ENCODE results near the gene COL8A2. TPM values are rescaled to one million over a fixed set of nuclear protein-coding genes. Genes with fewer than 3 reads are reported as not detected.
A peak's percentile ranks its signal among the peaks of the same experiment; 100 is the strongest.

The COL8A2 gene
- total RNA-seq, 1 donor from 2014 or later = 18.1 TPM

- Mint-ChIP-seq H3K27me3 (ENCODE audit: low read depth) (peaks cover 2% of the 10 kb centered on the region), H3K9me3 (ENCODE audit: low read depth) (no peaks in the 10 kb centered on the region), H3K27ac (ENCODE audit: unreplicated experiment) (no peak overlapping the region), H3K4me1 (ENCODE audit: low read depth) (peaks cover 45% of the 10 kb centered on the region), H3K4me3 (ENCODE audit: unreplicated experiment) (peak overlapping the region; percentile 69), H3K36me3 (ENCODE audit: low read depth) (no peaks in the 10 kb centered on the region)
- no peak for TF ChIP-seq CTCF (IDR thresholded peaks at IDR 0.05)
- DNase-seq (ENCODE audit: low spot score) = no peak
Observed at GRCh38 chr1:36124404-36125128, 456 bp downstream of the COL8A2 start.

- DNase-seq (ENCODE audit: low spot score) = no peak
- H3K27ac Mint-ChIP-seq (ENCODE audit: unreplicated experiment) = peak overlapping the region; percentile 46
- H3K9me3 Mint-ChIP-seq (ENCODE audit: low read depth) = no peaks in the 10 kb centered on the region
- TF ChIP-seq CTCF (IDR thresholded peaks at IDR 0.05) = no peak
- no peaks in the 10 kb centered on the region for H3K36me3 Mint-ChIP-seq (ENCODE audit: low read depth)
- H3K4me1 Mint-ChIP-seq (ENCODE audit: low read depth) = peaks cover 51% of the 10 kb centered on the region
- peaks cover 2% of the 10 kb centered on the region for H3K27me3 Mint-ChIP-seq (ENCODE audit: low read depth)
- peak overlapping the region; percentile 4 for H3K4me3 Mint-ChIP-seq (ENCODE audit: unreplicated experiment)
Observed at GRCh38 chr1:36123356-36123755, 1.7 kb downstream of the COL8A2 start.

GRCh38 chr1:36122062-36123030, 2.7 kb downstream of the COL8A2 start:
- peaks cover 2% of the 10 kb centered on the region for H3K27me3 Mint-ChIP-seq (ENCODE audit: low read depth)
- no peak for DNase-seq (ENCODE audit: low spot score)
- H3K27ac Mint-ChIP-seq (ENCODE audit: unreplicated experiment) = peak overlapping the region; percentile 25
- no peak for TF ChIP-seq CTCF (IDR thresholded peaks at IDR 0.05)
- H3K36me3 Mint-ChIP-seq (ENCODE audit: low read depth) = no peaks in the 10 kb centered on the region
- H3K4me3 Mint-ChIP-seq (ENCODE audit: unreplicated experiment) = no peak overlapping the region
- peaks cover 47% of the 10 kb centered on the region for H3K4me1 Mint-ChIP-seq (ENCODE audit: low read depth)
- H3K9me3 Mint-ChIP-seq (ENCODE audit: low read depth) = no peaks in the 10 kb centered on the region

GRCh38 chr1:36119456-36119855, 5.6 kb downstream of the COL8A2 start:
- H3K4me1 Mint-ChIP-seq (ENCODE audit: low read depth) = peaks cover 55% of the 10 kb centered on the region
- H3K27ac Mint-ChIP-seq (ENCODE audit: unreplicated experiment) = peak overlapping the region; percentile 67
- H3K9me3 Mint-ChIP-seq (ENCODE audit: low read depth) = no peaks in the 10 kb centered on the region
- no peak for TF ChIP-seq CTCF (IDR thresholded peaks at IDR 0.05)
- H3K27me3 Mint-ChIP-seq (ENCODE audit: low read depth) = peaks cover 1% of the 10 kb centered on the region
- DNase-seq (ENCODE audit: low spot score) = no peak
- H3K36me3 Mint-ChIP-seq (ENCODE audit: low read depth) = no peaks in the 10 kb centered on the region
- no peak overlapping the region for H3K4me3 Mint-ChIP-seq (ENCODE audit: unreplicated experiment)

- Mint-ChIP-seq H3K4me3 (ENCODE audit: unreplicated experiment) (no peak overlapping the region), H3K27ac (ENCODE audit: unreplicated experiment) (no peak overlapping the region), H3K9me3 (ENCODE audit: low read depth) (no peaks in the 10 kb centered on the region), H3K27me3 (ENCODE audit: low read depth) (no peaks in the 10 kb centered on the region), H3K36me3 (ENCODE audit: low read depth) (no peaks in the 10 kb centered on the region), H3K4me1 (ENCODE audit: low read depth) (peaks cover 54% of the 10 kb centered on the region)
- no peak for TF ChIP-seq CTCF (IDR thresholded peaks at IDR 0.05)
- no peak for DNase-seq (ENCODE audit: low spot score)
Observed at GRCh38 chr1:36118447-36119204, 6.4 kb downstream of the COL8A2 start.
